GM21526 (cell line): Measurements from ENCODE around the gene MFSD1.

ENCODE experiments used
- ATAC-seq: cut with Tn5 transposase; IDR thresholded peaks from one replicate; pipeline ENCODE4 v1.9.1; 2021; ENCODE audit warnings: moderate library complexity; ENCODE audit not compliant: unreplicated experiment, low FRiP score

MFSD1 gene, protein sequence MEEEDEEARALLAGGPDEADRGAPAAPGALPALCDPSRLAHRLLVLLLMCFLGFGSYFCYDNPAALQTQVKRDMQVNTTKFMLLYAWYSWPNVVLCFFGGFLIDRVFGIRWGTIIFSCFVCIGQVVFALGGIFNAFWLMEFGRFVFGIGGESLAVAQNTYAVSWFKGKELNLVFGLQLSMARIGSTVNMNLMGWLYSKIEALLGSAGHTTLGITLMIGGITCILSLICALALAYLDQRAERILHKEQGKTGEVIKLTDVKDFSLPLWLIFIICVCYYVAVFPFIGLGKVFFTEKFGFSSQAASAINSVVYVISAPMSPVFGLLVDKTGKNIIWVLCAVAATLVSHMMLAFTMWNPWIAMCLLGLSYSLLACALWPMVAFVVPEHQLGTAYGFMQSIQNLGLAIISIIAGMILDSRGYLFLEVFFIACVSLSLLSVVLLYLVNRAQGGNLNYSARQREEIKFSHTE

DNA sequence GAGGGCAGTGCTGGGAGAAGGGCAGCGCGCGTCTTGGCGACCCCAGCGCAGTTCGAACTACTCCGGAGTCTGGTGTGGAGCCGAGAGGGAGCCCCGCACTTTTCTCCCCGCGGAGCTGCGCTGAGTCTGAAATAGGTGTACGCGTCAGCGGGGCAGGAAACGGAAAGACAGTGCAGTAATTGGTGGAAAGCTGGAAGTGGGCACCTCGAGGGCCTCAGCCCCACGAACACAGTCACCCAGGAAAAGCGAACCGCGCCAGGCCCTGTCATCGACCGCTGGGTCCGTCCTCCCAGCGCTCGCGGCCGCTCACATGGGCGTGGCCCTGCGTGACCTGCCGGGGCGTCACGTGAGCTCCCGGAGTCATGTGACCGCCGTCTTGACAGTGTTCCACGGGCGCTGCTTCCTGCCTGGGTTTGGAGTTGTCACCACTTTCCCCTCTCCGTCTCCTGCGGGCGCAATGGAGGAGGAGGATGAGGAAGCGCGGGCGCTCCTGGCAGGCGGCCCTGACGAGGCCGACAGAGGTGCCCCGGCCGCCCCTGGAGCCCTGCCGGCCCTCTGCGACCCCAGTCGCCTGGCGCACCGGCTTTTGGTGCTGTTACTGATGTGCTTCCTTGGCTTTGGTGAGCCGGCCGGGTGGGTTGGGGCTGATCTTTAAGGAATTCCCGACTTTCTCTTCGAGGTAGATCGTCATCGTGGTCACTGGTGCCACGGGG lies at the start of gene MFSD1:
TSS of gene MFSD1 (plus strand) at position 359 of the 713 bp plus-strand sequence. CDS start at position 458, 99 bp downstream.
- ATAC-seq, result peak; percentile 99

DNA sequence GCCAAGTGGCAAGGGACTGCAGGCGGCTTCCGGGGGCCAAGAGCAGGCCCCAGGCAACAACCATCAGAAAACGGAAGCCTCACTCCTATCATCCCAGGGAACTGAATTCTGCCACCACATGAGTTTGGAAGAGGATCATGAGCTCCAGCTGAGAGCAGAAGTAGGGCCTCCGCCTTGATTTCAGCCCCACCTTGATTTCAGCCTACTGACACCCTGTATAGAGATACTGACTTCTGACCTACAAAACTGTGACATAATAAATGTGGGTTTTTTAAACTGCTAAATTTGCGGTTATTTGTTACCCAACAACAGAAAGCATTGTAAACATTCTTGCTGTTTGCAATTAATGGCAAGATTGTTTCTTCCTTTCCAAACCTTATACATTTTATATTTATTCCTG lies 48.0 kb upstream of the MFSD1 start:
- no peak for ATAC-seq

DNA sequence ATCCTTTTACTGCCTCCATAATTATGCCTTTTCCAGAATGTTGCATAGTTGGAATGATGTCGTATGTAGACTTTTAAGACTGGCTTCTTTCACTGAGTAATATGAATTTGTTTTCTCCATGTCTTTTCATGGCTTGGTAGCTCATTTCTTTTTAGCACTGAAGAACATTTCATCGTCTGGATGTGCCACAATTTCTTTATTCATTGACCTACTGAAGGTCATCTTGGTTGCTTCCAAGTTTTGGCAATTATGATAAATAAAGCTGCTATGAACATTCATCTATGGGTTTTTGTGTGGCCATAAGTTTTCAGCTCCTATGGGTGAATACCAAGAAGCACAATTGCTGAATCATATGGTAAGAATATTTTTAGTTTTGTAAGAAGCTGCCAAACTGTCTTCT lies 46.4 kb upstream of the MFSD1 start:
- ATAC-seq, result no peak

DNA sequence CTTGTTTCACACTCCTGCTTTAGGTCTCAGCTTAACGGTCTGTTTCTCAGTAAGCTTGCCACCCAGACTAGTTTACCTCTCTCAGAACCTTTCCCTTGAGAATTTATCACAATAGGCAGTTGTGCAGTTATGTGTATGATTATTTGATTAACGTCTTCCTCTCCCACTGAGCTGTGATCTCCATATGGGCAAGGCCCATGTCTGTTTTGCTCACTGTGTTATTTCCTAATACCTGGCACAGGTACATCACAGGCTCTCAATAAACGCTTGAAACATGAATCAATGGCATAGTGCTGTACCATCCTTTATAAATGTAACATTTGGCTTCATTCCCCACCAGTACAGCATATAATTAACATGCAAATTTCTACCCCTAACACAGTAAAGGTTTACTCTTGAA lies 40.5 kb upstream of the MFSD1 start:
- no peak for ATAC-seq

DNA sequence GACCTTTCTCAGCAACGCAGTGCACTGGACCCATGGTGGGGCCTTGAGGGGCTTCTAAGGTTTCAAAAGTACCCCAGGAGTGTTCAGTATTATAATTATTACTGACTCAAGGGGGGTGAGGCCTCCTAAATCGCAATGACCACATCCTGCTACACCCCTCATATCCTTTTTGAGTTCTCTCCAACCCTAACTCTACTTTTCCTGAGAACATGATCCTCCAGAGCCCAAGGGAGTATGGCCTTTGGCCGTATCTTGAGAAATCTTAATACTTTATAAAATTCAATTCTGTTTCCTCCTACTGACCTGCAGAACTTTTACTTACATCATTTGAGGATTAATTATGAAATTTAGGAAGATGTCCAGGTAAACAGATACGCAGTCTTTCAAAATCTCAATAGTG lies 39.2 kb upstream of the MFSD1 start:
- no peak for ATAC-seq

DNA sequence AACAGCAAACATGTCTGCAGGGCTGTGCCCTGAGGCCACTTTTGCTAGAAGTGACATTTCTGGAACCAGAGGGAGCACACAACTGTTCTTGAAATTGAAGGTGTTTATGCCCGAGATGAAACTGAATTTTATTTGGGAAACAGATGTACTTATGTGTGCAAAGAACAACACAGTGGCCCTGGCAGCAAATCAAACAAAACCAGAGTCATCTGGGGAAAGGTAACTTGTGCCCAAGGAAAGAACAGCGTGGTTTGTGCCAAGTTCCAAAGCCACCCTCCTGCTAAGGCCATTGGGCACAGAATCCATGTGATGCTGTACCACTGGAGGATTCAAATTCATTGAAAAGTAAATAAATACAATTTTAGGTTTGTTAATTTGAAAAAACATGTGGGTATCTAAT lies 38.4 kb upstream of the MFSD1 start:
- ATAC-seq, result no peak

DNA sequence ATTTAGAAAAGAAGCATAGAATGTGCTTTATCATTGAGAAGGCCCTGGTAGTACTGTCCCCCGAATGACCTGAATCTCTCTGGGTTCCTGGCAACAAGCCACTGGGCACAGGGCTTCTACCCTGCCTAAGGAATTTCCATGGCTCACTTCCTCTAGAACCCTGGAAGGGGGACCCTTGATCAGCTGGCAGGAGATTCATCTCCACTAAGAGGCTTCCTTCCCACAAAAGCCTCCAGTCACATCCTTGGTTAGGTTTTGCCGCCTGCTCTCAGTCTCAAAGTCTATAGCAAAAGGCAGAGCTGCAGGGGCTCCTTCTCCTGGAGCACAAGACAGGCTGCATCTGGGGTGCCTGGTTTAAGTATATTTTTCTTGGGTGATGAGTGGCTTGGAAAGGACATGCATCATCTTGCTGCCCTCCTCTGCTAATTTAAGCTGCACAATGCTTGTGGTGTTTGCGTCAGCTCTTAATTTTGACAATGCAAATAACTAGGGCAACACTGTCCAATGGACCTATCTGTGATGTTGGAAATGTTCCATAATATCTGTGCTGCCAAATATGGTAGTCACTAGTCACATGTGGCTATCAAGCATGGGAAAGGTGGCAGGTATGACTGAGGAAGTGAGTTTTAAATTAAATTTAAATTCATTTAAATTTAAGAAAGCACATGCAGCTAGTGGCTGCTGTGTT lies 36.2 kb upstream of the MFSD1 start:
- ATAC-seq, result no peak

DNA sequence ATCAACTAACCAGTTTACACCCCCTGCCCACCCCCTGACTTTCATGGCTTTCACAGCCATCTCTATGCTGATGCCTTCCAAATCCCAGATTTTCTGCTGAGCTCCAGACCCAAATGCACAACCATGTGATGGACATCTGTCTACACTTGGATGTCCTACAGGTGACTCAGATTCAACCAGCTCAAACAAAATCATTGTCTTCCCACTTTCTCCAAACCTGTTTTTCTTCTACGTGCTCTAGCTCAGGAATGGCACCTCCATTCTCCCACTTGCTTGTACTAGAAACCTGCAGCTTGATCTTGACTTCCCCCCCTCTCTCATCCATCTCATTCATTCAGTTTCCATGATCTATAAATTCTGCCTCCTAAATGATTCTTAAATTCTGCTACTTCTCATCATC lies 35.5 kb upstream of the MFSD1 start:
- ATAC-seq, result no peak

DNA sequence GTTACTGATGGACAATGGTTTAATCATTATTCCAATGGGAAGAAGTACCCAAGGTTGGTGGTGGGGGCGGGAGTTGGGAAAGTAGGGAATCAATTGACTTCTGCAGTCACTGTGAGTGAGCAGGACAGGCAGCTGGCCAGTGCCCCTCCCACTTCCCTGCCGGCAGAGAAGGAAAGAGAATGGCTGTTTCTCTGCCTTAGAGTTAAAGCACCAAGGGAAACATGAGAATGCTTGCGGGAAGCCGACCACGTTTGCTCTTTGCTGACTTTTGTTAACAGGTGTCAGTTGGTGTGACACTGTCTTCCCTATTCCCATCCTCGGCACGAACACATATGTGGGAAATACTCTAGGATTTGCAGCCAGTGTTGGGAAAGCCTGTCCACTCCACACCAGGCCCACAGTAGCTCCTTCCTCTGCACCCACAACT lies 33.5 kb upstream of the MFSD1 start:
- no peak for ATAC-seq

DNA sequence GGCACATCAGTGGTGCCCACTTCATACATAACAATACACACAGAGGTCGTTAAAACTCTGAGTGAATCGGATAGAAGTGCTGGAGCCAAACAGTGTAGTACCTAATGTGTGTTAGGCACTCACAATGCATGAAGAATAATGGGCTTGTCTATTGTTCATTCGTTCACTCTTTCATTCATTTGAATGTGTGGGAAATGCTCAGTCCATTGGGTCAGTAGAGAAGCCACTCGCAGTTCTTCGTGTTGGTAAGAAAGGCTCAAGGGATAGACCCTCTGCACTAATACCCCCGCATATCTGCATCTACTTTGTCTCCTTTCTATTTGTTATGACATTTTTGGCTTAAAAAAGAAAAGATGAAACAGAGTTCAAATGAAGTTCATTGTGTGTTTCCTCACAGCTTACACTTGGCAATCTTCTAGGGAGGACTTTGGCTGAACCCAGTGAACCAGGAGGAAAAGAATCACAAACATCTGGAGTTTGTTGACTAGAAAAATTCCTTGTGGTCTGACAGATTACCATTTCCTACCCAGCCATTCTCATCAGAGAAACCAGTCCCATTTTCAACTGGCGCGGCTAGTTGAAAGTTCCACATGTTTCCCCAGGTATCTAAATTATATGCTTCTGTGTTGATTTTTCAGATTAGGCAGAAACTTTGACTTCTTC lies 32.8 kb upstream of the MFSD1 start:
- no peak for ATAC-seq

DNA sequence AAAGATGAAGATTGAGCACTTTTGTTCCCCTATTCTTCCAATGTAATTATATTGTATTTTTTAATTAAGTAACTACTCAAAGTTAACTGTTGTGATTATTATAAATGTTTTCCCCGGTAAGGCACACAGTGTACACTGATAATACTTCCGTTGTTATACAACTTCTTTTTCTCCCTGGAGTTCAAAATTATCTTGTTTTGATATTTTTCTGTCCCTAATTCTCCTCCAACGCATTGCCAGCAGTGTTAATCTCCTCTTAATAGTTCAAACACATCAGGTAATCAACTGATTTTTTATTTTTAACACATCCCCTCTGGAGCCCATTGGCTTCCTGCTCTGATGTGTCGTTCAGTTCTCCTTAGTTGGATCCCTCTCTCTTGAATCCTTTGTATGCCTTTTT lies 32.3 kb upstream of the MFSD1 start:
- ATAC-seq, result no peak

DNA sequence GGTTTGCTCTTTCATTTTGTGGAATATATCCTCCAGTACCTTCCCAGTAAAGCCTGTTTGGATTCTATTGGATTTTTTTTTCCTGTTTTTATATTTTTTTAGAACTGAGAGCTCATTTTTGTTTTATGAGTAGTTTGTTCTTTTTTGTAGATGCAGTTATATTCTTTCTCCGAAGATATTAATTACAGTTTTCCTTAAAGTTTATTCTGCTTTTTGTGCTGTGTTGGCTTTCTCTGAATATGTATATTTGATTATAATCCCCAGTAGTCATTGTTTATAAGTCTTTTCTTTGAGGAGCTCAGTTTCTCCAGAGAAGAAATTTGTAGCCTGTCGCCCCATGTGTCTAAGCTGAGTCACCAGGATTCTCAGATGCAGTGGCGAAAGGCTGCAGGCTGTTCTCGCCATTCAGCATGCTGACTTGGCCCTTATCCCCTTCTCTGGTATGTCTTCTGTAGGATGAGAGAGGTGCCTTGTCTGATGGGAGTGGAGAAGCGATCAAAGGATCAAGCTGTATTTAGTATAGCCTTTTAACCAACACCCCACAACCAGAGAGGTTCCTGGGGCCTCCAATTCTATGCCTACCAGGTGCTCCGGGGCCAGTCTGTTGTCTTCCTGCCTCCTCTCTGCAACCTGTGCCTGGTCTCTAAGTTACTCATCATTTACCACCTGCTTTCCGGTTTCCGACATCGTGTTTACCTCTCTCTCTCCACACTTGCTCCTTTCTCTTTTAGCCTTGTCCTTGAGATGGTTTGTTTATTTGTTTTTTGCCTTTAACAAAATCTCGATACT lies 31.7 kb upstream of the MFSD1 start:
- no peak for ATAC-seq

DNA sequence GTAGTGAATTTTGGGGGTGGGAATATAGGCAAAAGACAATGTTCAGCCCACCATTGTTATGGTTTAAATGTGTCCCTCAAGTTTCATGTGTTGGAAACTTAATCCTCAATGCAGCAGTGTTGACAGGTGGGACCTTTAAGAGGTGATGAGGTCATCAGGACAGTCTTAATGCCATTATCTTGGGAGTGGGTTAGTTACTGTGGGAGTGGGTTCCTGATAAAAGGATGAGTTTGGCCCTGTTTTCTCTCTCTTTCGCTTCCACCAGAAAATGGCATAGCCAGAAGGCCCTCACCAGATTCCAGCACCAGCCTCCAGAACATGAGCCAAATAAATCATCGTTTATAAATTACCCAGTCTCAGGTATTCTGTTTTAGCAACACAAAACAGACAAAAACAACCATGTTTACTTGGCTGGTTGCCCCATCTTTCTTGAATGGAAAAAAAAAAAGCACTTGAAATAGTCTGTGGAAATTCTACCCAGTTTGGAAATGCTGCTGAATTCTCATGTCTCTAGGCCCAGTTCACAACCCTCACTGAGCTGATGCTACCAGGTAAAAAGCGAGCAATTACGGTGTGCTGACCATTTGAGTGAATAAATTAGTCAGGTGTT lies 31.0 kb upstream of the MFSD1 start:
- ATAC-seq, result no peak

DNA sequence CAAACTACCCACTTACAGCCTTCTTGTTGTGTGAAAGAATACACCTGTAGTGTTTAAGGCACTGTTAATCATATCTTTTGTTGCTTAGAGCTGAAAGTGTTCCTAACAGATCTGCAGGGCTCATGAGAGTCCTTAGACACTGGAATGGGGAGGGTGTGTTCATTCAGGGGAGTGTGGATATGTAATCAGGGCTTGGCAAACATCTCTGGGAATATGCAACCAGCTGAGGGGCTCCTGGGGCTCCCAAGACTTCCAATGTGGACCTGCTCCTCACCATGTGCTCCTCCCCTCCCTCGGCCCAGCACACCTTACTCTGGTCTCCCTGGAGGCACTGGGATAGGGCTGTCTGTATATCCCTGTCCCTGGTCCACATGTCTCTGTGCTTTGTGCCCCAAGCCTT lies 30.3 kb upstream of the MFSD1 start:
- ATAC-seq, result no peak

DNA sequence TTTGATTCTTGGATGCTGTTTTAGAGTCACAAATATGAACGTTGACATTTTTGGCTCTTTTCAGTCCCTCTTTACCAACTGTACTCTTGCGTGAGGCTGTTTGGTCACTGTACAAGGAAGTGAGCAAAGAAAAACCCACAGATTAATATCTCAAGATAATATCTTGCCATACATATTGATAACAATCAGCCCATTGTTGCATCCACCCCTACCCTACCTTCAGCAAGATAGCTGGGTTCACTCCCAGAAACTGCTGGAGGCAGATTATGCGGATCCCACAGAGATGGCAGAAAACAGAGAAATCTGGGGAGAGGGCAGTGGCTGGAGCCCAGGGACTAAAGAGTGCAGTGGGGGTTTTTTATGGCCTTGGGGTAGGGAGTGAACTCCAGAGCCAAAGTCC lies 29.9 kb upstream of the MFSD1 start:
- ATAC-seq, result no peak

DNA sequence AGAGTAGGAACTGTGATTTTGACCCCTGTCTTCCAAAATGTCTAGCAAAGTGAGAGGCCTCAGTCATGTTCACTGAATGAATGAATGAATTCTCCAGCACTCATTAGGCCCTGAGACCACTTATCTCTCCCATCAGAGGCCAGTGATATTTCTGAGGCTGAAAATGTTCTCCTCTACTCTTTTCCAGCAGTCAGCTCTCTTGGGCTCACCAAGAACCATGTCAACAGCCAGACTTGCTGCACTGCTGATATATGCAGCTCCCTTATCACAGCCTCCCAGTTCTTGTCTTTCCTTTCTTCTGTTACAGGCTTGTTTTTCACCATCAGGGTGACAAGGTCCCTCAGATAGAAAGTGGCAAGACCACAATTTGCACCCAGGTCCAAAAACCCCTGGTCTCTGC lies 28.7 kb upstream of the MFSD1 start:
- no peak for ATAC-seq

DNA sequence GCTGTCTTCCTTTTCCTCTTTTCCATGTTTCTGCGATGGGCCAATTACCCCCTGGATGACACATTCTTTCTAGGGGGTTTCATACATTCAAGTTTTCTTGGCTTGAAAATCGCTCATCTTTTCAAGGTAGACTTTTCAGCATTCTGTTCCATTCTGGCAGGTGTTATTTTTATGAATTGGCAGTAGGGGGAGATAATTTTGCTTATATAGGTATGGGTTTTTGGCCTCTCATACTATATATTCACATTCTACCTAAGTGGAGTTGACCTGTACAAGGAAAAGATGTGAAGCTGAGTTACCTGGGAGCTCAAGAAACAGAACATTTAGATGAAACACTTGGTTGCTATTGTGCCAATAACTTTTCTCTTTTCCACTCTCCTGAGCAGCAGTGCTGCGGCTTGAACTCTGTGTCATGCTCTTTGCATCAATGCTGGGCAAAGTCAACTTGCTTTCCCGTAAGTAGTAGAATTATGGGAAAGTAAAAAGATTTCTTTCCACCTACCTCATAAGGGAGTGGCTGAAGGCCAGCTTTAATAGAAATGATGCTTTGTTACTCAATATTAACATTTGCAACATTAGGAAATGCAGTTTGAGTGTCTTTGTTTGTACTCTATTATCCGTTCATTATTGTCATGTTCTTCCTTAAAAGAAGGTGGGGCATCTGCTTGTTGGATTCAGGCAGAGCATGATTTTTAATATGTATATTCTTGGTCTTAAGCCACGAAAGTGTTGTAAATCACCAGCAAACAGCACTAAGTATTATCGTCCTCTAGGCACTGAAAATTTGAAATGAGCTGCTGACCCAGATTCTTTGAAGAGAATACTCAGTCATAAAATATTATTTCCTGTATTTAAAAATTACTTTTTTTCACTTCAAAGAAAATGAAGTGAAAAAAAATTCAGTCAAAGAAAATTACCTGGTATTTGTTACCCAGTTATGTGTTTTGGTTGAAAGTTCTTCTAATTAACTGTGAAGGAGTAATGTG lies 27.7 kb upstream of the MFSD1 start:
- no peak for ATAC-seq

DNA sequence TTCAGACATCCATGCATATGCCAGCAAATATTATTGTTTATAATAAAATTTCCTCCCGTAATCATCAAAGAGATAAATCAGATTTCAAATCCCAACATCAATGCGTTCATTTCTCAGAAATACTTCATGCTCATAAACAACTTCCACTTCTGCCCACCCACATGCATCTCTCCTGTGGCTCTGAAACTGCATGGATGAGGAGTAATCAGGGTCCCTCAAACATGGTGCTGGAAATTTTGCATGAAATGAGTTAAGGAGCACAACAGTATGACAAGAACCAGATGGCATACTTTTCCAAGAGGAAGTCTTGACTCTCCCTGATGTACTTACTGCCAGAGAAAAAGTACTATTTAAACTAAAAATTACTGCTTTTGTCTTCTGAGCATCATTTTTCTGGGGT lies 26.9 kb upstream of the MFSD1 start:
- ATAC-seq, result no peak
